Karpas-422 (cell line): ENCODE measurements around the gene ZNF157. TPM values are rescaled to one million over a fixed set of nuclear protein-coding genes. Genes with fewer than 3 reads are reported as not detected.

Experiments
- DNase-seq: peaks from one replicate; pipeline ENCODE4 v3.0.0-alpha.2; 2015
- H2AFZ ChIP-seq: fragments of 200-600 bp; sonication (generic); 2 replicates; pipeline ENCODE4 v1.6.1; 2014; ENCODE audit warnings: antibody characterized with exemption, low read length, mixed read lengths
- H3K27ac ChIP-seq: fragments of 200-600 bp; sonication (generic); 2 replicates; pipeline ENCODE4 v1.5.1; 2014; ENCODE audit warnings: mild to moderate bottlenecking, low read length, moderate library complexity
- H3K27me3 ChIP-seq: fragments of 200-600 bp; sonication (generic); 2 replicates; pipeline ENCODE4 v1.6.1; 2014; ENCODE audit warnings: low read length, mixed read lengths
- H3K36me3 ChIP-seq: fragments of 200-600 bp; sonication (generic); 2 replicates; pipeline ENCODE4 v1.6.1; 2014; ENCODE audit warnings: low read length, mixed read lengths; ENCODE audit not compliant: insufficient read depth
- H3K4me1 ChIP-seq: fragments of 200-600 bp; sonication (generic); 2 replicates; pipeline ENCODE4 v1.6.1; 2014; ENCODE audit warnings: mild to moderate bottlenecking, low read length, mixed read lengths
- H3K4me2 ChIP-seq: fragments of 200-600 bp; sonication (generic); 2 replicates; pipeline ENCODE4 v1.6.1; 2014; ENCODE audit warnings: low read length, low read depth, mild to moderate bottlenecking; ENCODE audit not compliant: poor library complexity, severe bottlenecking
- H3K4me3 ChIP-seq: fragments of 200-600 bp; sonication (generic); 2 replicates; pipeline ENCODE4 v1.5.1; 2014; ENCODE audit warnings: mild to moderate bottlenecking, antibody characterized with exemption, low read length, mixed read lengths
- H3K79me2 ChIP-seq: fragments of 200-600 bp; sonication (generic); 2 replicates; pipeline ENCODE4 v1.6.1; 2014; ENCODE audit warnings: mild to moderate bottlenecking, low read length, mixed read lengths
- H3K9ac ChIP-seq: fragments of 200-600 bp; sonication (generic); 2 replicates; pipeline ENCODE4 v1.6.0; 2014; ENCODE audit warnings: low read length
- H3K9me2 ChIP-seq: fragments of 200-600 bp; sonication (generic), shearing (Covaris generic); replicated peaks from 2 replicates; pipeline ENCODE4 v1.6.0; 2014; ENCODE audit warnings: mild to moderate bottlenecking, low read length, moderate library complexity; ENCODE audit not compliant: insufficient read depth
- H3K9me3 ChIP-seq: fragments of 300-700, 200-600 bp; sonication (generic); 2 replicates; pipeline ENCODE4 v1.6.1; 2014; ENCODE audit warnings: low read length, mixed read lengths
- H4K20me1 ChIP-seq: fragments of 200-600 bp; sonication (generic); 2 replicates; pipeline ENCODE4 v1.6.1; 2014; ENCODE audit warnings: mild to moderate bottlenecking, antibody characterized with exemption, low read length, low read depth; ENCODE audit not compliant: insufficient read depth
- total RNA-seq: library from RNA; depleted of rRNA; stranded (reverse); fragments of >200 nt; shearing (Covaris generic); gene quantifications from 2 replicates; pipeline ENCODE4 v1.2.3, GENCODE V29; 2014; ENCODE audit warnings: low replicate concordance

The ZNF157 gene
- total RNA-seq, 1 experiment from 2014 or later: 0.52 TPM

- H3K27ac ChIP-seq: no peak overlapping the region
- H3K4me1 ChIP-seq: no peaks in the 10 kb centered on the region
- peaks cover 8% of the 10 kb centered on the region for H3K9me3 ChIP-seq
- no peak for DNase-seq
- no peaks in the 10 kb centered on the region for H3K79me2 ChIP-seq
- H3K9me2 ChIP-seq: no peaks in the 10 kb centered on the region
- no peaks in the 10 kb centered on the region for H4K20me1 ChIP-seq
- no peak overlapping the region for H2AFZ ChIP-seq
- no peak overlapping the region for H3K4me2 ChIP-seq
- H3K4me3 ChIP-seq: no peak overlapping the region
- H3K27me3 ChIP-seq: no peaks in the 10 kb centered on the region
- no peak overlapping the region for H3K9ac ChIP-seq
- H3K36me3 ChIP-seq: no peaks in the 10 kb centered on the region
These were observed 49.9 kb downstream of the ZNF157 start for GRCh38 chrX:47420265-47420664.

DNA sequence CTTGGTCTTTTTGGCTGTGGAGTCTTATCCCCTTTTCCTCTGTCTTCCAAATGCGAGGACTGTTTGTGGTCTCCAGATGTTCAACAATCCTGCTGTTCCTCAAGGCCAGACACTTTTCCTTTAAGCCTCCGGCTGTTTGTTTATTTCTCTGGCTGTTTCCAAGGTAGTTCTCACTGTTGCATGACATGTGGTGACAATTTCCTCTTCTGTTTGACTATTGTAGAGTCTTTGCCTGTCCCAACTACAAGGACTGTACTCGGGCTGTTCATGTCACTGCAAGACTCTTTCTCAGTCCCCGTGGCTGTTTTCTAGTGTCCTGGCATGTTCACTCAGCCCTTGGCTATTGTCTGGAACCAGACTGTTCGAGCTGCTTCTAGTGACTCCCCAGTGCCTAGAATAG is 50.6 kb downstream of the ZNF157 start:
- Histone ChIP-seq H3K36me3 (no peaks in the 10 kb centered on the region), H3K79me2 (no peaks in the 10 kb centered on the region), H3K9me2 (no peaks in the 10 kb centered on the region), H3K4me2 (no peak overlapping the region), H4K20me1 (no peaks in the 10 kb centered on the region), H2AFZ (no peak overlapping the region), H3K9ac (no peak overlapping the region), H3K4me1 (no peaks in the 10 kb centered on the region), H3K27me3 (no peaks in the 10 kb centered on the region), H3K27ac (no peak overlapping the region), H3K4me3 (no peak overlapping the region), H3K9me3 (peaks cover 4% of the 10 kb centered on the region)
- DNase-seq: no peak

- no peak overlapping the region for H3K4me3 ChIP-seq
- H4K20me1 ChIP-seq: no peaks in the 10 kb centered on the region
- no peak overlapping the region for H3K4me2 ChIP-seq
- no peaks in the 10 kb centered on the region for H3K9me2 ChIP-seq
- no peak for DNase-seq
- no peaks in the 10 kb centered on the region for H3K79me2 ChIP-seq
- H3K27ac ChIP-seq: no peak overlapping the region
- no peaks in the 10 kb centered on the region; the same call in 1 of the 2 replicates for H3K9me3 ChIP-seq
- no peaks in the 10 kb centered on the region for H3K27me3 ChIP-seq
- H3K9ac ChIP-seq: no peak overlapping the region
- H3K36me3 ChIP-seq: no peaks in the 10 kb centered on the region
- H2AFZ ChIP-seq: no peak overlapping the region
- H3K4me1 ChIP-seq: no peaks in the 10 kb centered on the region
These were observed 52.1 kb downstream of the ZNF157 start for GRCh38 chrX:47422444-47422843.

GRCh38 chrX:47430925-47431324 is 60.5 kb downstream of the ZNF157 start:
- Histone ChIP-seq H3K79me2 (no peaks in the 10 kb centered on the region), H3K4me2 (no peak overlapping the region)
- no peak for DNase-seq

GRCh38 chrX:47446431-47446830 is 76.1 kb downstream of the ZNF157 start:
- Histone ChIP-seq H2AFZ (no peak overlapping the region), H3K79me2 (no peaks in the 10 kb centered on the region)
- DNase-seq: no peak

More at GRCh38 chrX:47430925-47431324, 60.5 kb downstream of the ZNF157 start:
- Histone ChIP-seq H3K9ac (no peak overlapping the region), H2AFZ (no peak overlapping the region), H3K27ac (no peak overlapping the region), H3K27me3 (no peaks in the 10 kb centered on the region), H3K4me1 (no peaks in the 10 kb centered on the region), H4K20me1 (no peaks in the 10 kb centered on the region), H3K9me2 (no peaks in the 10 kb centered on the region), H3K36me3 (no peaks in the 10 kb centered on the region), H3K4me3 (no peak overlapping the region), H3K9me3 (no peaks in the 10 kb centered on the region)

DNA sequence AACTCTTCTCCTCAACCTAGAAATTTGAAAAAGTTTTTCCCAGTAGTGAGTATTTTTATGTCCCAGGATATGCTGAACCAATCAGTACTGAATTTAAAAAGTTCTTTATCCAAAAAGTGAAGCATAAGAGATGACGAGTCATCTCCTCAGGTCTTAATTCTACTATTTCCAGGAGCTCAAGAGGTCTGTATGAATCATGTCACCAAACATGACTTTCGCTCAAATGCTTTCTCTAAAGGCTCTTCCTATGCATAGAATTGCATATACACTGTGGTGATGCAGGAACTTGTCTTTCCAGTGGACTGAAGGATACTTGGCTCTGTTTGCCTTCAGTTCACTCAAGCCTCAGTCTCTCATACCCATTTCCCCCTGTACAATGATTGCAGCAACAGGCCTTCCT is 76.6 kb downstream of the ZNF157 start:
- Histone ChIP-seq H3K36me3 (peaks cover 33% of the 10 kb centered on the region), H3K4me2 (no peak overlapping the region), H3K27ac (no peak overlapping the region), H2AFZ (no peak overlapping the region), H3K79me2 (no peaks in the 10 kb centered on the region), H3K9me3 (peaks cover 31% of the 10 kb centered on the region), H3K4me3 (no peak overlapping the region), H4K20me1 (no peaks in the 10 kb centered on the region), H3K9me2 (no peaks in the 10 kb centered on the region), H3K4me1 (no peaks in the 10 kb centered on the region), H3K9ac (no peak overlapping the region), H3K27me3 (no peaks in the 10 kb centered on the region)
- no peak for DNase-seq

More at GRCh38 chrX:47446431-47446830, 76.1 kb downstream of the ZNF157 start:
- H3K9me3 ChIP-seq: peaks cover 31% of the 10 kb centered on the region
- H3K4me1 ChIP-seq: no peaks in the 10 kb centered on the region
- no peak overlapping the region for H3K4me2 ChIP-seq
- H4K20me1 ChIP-seq: no peaks in the 10 kb centered on the region
- no peaks in the 10 kb centered on the region for H3K27me3 ChIP-seq
- H3K9me2 ChIP-seq: no peaks in the 10 kb centered on the region
- no peak overlapping the region for H3K4me3 ChIP-seq
- H3K9ac ChIP-seq: no peak overlapping the region
- H3K36me3 ChIP-seq: peaks cover 31% of the 10 kb centered on the region
- H3K27ac ChIP-seq: no peak overlapping the region

GRCh38 chrX:47447607-47448006 is 77.2 kb downstream of the ZNF157 start:
- no peaks in the 10 kb centered on the region for H3K79me2 ChIP-seq
- H2AFZ ChIP-seq: no peak overlapping the region
- H3K36me3 ChIP-seq: peaks cover 40% of the 10 kb centered on the region
- no peak overlapping the region for H3K27ac ChIP-seq
- H3K4me2 ChIP-seq: no peak overlapping the region
- H4K20me1 ChIP-seq: no peaks in the 10 kb centered on the region
- H3K9ac ChIP-seq: no peak overlapping the region
- no peaks in the 10 kb centered on the region for H3K27me3 ChIP-seq
- no peak for DNase-seq
- peaks cover 31% of the 10 kb centered on the region for H3K9me3 ChIP-seq
- no peaks in the 10 kb centered on the region for H3K9me2 ChIP-seq
- H3K4me3 ChIP-seq: no peak overlapping the region
- H3K4me1 ChIP-seq: no peaks in the 10 kb centered on the region

DNA sequence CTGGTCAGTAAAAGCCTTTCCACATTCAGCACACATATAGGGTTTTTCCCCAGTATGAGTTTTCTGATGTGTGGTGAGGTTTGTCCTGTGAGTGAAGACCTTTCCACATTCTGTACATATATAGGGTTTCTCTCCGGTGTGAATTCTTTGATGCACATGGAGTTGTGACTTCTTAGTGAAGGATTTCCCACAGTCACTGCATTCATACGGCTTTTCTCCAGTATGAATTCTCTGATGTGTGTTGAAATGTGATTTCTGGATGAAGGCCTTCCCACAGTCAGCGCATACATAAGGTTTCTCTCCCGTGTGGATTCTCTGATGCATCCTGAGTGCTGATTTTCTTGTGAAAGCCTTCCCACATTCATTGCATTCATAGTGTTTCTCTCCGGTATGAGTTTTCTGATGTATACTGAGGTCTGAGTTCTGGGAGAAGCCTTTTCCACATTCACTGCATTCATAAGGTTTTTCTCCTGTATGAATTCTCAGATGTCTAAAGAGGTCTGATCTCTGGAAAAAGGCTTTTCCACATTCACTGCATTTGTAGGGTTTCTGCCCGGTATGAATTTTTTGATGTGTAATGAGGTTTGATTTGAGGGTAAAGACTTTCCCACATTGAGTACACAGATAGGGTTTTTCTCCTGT is 77.9 kb downstream of the ZNF157 start:
- peaks cover 31% of the 10 kb centered on the region for H3K9me3 ChIP-seq
- H3K4me2 ChIP-seq: no peak overlapping the region
- H3K4me1 ChIP-seq: no peaks in the 10 kb centered on the region
- no peaks in the 10 kb centered on the region for H3K9me2 ChIP-seq
- no peak overlapping the region for H3K27ac ChIP-seq
- no peak overlapping the region for H3K4me3 ChIP-seq
- no peaks in the 10 kb centered on the region for H4K20me1 ChIP-seq
- no peak for DNase-seq
- no peak overlapping the region for H3K9ac ChIP-seq
- no peaks in the 10 kb centered on the region for H3K79me2 ChIP-seq
- no peaks in the 10 kb centered on the region for H3K27me3 ChIP-seq
- peaks cover 43% of the 10 kb centered on the region for H3K36me3 ChIP-seq
- no peak overlapping the region for H2AFZ ChIP-seq
